Stimulated activated CD4-positive, alpha-beta T cell treated with anti-CD3 and anti-CD28 coated beads, Interleukin-2, amount 100 ng/mL, for 48 hours (primary cell): ENCODE results near the gene COL24A1.
"Not testable (repeated sequence)": the region's sequence is repeated elsewhere in the genome, so short reads cannot be mapped to it uniquely, and the experiment has no call there.

Source experiments
- DNase-seq, 2 donors: peaks; one replicate each; pipeline ENCODE4 v3.0.0-alpha.2; 2020

The COL24A1 gene

GRCh38 chr1:86071870-86072269 is 84.7 kb downstream of the COL24A1 start:
- not testable (repeated sequence) for DNase-seq

DNA sequence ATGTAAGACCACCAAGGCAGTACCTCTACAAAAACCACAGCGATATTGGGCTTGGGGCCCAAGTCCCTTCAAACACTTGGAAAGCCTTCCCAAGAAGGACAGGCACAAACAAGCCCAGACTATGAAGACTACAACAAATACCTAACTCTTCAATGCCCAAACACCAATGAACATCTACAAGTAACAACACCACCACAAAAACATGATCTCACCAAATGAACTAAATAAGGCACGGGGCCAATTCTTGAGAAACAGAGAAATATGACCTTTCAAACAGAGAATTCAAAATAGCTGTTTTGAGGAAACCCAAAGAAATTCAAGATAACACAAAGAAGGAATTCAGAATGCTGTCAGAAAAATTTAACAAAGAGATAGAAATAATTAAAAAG is 86.8 kb downstream of the COL24A1 start:
- no peak for DNase-seq

GRCh38 chr1:86068841-86069756 is 87.5 kb downstream of the COL24A1 start:
- DNase-seq: no peak

GRCh38 chr1:86068271-86068721 is 88.3 kb downstream of the COL24A1 start:
- DNase-seq: no peak

DNA sequence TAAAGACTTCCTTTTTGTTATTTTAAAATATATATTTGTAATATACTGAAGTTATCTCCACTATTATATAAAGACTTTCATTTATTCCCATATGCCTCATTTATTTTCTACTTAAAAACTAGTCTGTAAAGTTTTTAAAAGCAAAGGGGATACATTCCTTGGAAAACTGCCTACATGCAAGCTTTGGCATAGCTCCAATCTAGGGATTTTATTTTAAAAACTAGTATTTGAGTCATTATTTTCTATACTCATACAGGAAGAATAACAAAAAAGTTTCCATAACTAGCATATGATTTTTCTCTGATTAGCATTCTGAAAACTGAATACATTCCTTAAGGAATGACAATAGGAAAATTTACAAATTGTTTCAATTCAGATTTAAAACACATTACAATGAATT is 88.9 kb downstream of the COL24A1 start:
- no peak for DNase-seq

DNA sequence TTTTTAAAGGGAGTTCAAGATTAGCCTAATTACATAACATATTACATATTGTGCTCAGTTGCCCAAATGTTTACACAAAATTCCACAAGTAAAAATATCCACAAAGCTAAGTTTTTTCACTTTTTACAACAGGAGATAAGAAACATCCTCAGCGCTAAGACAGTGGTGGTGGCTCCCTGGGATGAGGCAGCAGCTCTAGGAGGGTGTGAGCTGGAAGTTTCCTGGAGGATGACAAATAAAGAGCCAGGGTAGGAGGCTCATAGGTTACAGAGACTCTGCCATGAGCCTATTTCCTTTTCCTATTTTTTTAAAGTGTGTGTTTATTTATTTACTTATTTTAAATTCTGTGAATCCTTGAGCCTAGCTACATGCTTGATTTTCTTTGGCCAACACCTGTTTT is 91.7 kb downstream of the COL24A1 start:
- no peak for DNase-seq

GRCh38 chr1:86063721-86064120 is 92.9 kb downstream of the COL24A1 start:
- DNase-seq: no peak

DNA sequence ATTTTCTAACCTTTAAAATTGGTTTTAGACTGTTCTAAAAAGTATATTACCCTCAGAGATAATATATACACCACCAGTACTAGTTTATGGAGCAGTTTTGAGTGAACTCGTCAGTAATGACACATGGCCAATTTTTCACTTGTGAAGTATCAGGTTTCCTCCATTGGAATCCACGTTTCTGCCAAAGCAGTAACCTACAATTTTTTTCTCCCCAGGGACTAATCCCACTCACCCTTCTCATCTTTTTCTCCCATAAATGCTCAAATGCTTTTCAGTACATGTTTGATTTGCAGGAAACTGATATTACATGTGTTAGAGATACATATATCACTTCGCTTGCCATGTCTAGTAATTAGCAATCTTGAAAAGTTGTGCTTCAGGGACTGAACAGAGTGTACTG is 94.1 kb downstream of the COL24A1 start:
- DNase-seq: no peak

GRCh38 chr1:86061551-86061990 is 95.0 kb downstream of the COL24A1 start:
- DNase-seq: no peak

GRCh38 chr1:86054396-86054795 is 102.2 kb downstream of the COL24A1 start:
- DNase-seq: no peak

DNA sequence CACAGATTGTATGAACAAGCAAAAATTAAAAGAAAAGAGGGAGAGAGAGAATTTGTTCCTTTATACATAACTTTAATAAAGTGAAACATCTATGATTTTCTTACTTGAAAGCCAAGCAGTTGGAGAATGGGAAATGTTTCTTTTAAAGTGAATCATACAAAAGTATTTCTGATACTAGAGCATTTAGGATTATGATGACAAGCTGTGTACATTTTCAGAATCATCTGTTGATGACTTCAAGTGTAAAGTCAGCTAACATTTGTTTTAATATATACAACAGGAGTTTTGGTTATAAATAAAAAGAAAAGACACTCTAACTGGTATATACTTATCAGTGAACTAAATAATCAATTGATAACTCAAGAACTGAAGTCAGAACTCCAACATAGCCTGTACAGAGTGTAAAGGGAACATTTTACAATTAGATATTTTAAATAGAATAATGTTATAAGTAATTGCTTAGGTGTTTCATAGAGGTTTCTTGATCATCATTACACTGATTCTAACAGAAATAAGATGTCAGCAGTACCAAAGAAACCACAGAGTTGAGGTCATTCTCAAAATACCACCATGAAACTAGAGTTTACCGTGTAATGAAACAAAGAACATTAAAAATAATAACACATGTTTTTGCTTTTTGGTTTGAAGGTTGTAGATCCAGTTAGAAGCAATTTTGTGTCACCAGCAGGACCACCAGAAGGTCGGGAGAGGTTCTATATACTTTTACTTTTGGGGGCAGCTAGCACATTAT is 103.4 kb downstream of the COL24A1 start:
- DNase-seq: no peak

DNA sequence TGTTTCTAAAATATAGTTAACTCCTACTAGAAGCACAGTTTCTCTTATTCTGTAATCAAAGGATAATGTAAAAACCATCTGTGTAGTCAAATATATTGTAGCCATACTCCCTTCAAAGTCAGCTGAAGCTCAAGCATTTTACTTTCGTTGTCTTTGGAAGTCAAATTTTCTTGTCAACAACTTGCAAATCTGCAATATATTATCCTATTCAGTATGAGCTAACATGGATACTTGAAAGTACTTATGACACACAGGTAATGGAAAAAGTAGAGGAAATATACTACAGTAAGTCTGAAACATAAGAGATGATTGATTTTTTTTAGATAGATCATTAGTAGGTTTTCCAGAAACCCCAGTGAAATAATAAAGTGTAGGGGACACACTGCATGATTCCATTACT is 121.5 kb downstream of the COL24A1 start:
- DNase-seq: no peak

DNA sequence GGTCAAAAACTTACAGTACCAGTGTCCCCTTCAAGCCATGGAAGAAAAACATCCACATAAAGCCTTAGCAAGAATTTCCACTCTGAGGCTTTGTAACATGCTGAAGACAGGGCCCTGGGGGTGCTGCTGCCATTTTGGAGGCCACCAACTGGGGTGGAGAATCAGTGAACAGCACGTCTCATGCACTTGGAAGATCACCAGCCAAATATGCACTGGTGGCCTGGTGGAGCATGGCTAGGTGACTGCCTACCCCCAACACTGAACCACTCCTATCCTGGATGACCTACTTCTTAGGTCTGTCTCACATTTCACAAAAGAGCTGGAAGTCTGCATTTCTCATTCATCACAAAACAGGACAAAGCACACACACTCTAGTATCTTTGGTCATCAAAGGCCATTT is 126.4 kb downstream of the COL24A1 start:
- DNase-seq: no peak

DNA sequence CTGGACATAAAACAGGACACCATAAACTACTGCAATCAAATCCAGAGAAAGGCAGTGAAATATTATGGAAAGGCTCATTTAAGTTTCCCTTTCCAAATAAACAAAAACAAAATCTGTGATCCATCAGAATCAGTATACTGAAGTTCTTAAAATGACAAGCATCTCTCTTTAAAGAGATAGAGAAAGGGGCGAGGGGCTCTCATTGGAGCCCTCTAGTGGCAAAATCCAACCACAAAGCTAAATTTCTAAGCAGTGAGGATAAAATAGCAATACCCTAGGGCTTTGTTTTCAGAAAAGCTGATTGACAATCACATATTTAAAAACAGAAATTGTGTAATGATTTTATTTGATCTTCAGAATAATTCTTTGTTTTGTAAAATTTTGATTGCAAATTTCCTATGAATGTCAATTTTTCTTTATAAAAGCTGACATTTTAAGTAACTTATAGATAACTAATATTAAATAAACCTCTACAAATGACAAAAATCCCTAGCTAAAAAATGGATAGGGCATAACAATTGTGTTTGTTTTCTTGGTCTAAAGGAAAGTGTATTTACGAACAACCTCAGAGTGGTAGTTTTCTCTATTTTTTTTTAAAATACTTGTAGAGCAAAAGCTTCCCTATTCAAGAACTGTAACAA is 138.2 kb downstream of the COL24A1 start:
- DNase-seq: no peak

DNA sequence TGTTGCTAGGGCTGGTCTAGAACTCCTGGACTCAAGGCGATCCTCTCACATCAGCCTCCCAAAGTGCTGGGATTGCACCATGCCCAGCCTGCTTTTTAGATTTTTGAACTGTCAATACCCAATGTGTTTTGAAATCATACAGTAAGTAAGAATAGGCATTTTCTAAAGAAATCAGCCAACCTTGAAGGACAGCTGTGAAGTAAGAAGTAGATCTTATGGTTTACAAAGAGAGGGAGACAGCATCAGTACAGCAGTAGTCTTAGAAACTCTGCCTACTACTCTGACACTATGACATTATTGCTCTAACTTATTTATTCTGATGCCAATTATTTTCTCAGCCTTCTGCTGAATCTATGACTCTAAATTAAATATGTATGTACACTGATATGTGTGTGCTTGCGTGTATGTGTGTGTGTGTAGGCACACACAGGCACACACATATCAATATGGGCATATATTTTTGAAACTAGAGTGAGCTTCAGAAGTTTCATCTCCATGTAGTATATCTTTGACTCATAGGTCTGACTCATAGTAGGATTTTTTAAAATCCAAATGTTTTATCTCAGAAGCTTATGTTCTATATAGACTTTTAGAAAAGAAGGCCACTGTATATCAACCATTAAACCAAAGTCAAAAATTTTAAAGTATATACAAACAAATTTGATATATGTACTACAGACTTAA is 140.4 kb downstream of the COL24A1 start:
- DNase-seq: no peak

- no peak for DNase-seq
Measured at GRCh38 chr1:86015375-86015774, 141.2 kb downstream of the COL24A1 start.

- DNase-seq: no peak
Measured at GRCh38 chr1:86000601-86001000, 156.0 kb downstream of the COL24A1 start.

GRCh38 chr1:85998105-85998855 is 158.3 kb downstream of the COL24A1 start:
- no peak for DNase-seq

GRCh38 chr1:85992791-85993190 is 163.8 kb downstream of the COL24A1 start:
- DNase-seq: no peak

- no peak for DNase-seq
Measured at GRCh38 chr1:85991261-85991660, 165.3 kb downstream of the COL24A1 start.

GRCh38 chr1:85984636-85985035 is 171.9 kb downstream of the COL24A1 start:
- no peak for DNase-seq

- no peak for DNase-seq
Measured at GRCh38 chr1:85983316-85983715, 173.3 kb downstream of the COL24A1 start.
